Activated naive CD4-positive, alpha-beta T cell treated with anti-CD3 and anti-CD28 coated beads for 36 hours (primary cell): ENCODE results near the gene FBRSL1. TPM values are rescaled to one million over a fixed set of nuclear protein-coding genes. Genes with fewer than 3 reads are reported as not detected.
A peak's percentile ranks its signal among the peaks of the same experiment; 100 is the strongest.

Source experiments
- CTCF ChIA-PET: fragments of 350-600 bp; sonication (Branson Sonifier 250); formaldehyde crosslinking; loops from one replicate; lab custom pipeline; 2021; ENCODE audit warnings: antibody characterized with exemption; lab: Charles Lee
- DNase-seq: peaks from one replicate; pipeline ENCODE4 v3.0.0-alpha.2; 2020
- H3K27ac Mint-ChIP-seq: one replicate; pipeline ENCODE4 v1.8.0; 2021; ENCODE audit warnings: mild to moderate bottlenecking, mixed read lengths
- H3K27me3 Mint-ChIP-seq: one replicate; pipeline ENCODE4 v1.8.0; 2021; ENCODE audit warnings: low read depth, mixed read lengths
- H3K36me3 Mint-ChIP-seq: one replicate; pipeline ENCODE4 v1.8.0; 2021; ENCODE audit warnings: low read depth, mixed read lengths
- H3K4me1 Mint-ChIP-seq: one replicate; pipeline ENCODE4 v1.8.0; 2021; ENCODE audit warnings: low read depth, mixed read lengths
- H3K4me3 Mint-ChIP-seq: one replicate; pipeline ENCODE4 v1.8.0; 2021; ENCODE audit warnings: mild to moderate bottlenecking, moderate library complexity, mixed read lengths
- H3K9me3 Mint-ChIP-seq: one replicate; pipeline ENCODE4 v1.8.0; 2021; ENCODE audit warnings: mixed read lengths
- intact Hi-C: fragments of 100-400 bp; cut with micrococcal nuclease; formaldehyde crosslinking; loops from one replicate; pipeline ENCODE4 v1.15.1; 2023
- total RNA-seq, 2 experiments: library from RNA; stranded (reverse); gene quantifications; one replicate each; pipeline ENCODE4 v1.2.3, GENCODE V29; 2021

The FBRSL1 gene
- total RNA-seq, 2 experiments from 2014 or later = 35.1 to 36.3 TPM

DNA sequence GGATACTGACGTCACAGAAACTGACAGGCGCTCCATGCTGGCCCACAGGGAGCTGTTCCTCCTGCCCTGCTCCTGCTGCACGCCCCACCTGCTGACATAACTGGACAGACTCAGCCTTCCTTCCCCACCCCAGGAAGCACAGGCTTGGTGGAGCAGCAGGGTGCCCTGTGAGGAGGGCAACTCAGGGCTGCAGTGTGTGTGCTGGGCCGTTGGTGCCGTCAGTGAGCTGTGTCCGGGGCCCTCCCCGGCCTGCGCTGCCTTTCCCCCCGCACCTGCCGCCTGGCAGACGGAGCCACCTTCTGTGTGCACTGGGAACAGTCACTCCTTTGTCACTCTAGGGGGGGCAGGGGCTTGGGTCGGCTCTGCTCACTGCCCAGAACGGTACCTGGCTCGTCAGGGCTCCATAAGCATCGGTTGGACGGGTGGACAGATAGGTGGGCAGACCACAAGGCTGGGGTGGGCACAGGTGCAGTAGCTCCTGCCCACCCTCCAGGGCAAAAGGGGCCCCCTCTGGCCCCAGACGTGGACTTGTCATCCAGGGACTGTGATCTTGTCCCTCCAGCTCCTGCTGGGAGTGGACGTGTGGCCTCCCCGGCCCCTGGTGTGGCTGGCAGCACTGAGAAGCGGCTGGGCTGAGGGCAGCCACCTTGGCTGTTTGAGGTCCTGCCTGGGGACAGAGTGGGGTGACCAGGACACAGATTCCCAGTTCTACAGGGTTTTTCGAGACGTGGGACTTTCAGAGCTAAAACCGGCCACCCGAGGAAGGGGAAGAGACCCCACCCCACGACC is 32.8 kb downstream of the FBRSL1 start:
- intact Hi-C loops = no loop called here
- Mint-ChIP-seq H3K36me3 (peaks cover 15% of the 10 kb centered on the region), H3K9me3 (peaks cover 12% of the 10 kb centered on the region), H3K27ac (no peak overlapping the region), H3K27me3 (no peaks in the 10 kb centered on the region), H3K4me3 (no peak overlapping the region), H3K4me1 (peaks cover 9% of the 10 kb centered on the region)
- CTCF ChIA-PET = interaction anchor here (0.6 to 2.3 kb wide), 9 partner anchors 20 to 109 kb away, joined by 3 to 12 read pairs (median 3); no protein-coding TSS in a partner anchor
- no peak for DNase-seq

GRCh38 chr12:132523576-132524331 is 33.8 kb downstream of the FBRSL1 start:
- peak; percentile 83 for DNase-seq
- CTCF ChIA-PET = interaction anchor here (0.8 to 2.3 kb wide), 13 partner anchors 10 to 110 kb away, joined by 3 to 12 read pairs (median 3); no protein-coding TSS in a partner anchor
- intact Hi-C loops = loop anchor here (1.0 kb wide), 2 partner anchors 63 to 108 kb away; no protein-coding TSS in a partner anchor
- no peak overlapping the region for H3K27ac Mint-ChIP-seq
- H3K4me3 Mint-ChIP-seq = no peak overlapping the region
- H3K9me3 Mint-ChIP-seq = peaks cover 4% of the 10 kb centered on the region
- H3K36me3 Mint-ChIP-seq = peaks cover 8% of the 10 kb centered on the region
- H3K27me3 Mint-ChIP-seq = no peaks in the 10 kb centered on the region
- peaks cover 9% of the 10 kb centered on the region for H3K4me1 Mint-ChIP-seq

GRCh38 chr12:132524405-132524804 is 34.5 kb downstream of the FBRSL1 start:
- Mint-ChIP-seq H3K4me1 (peaks cover 9% of the 10 kb centered on the region), H3K27me3 (no peaks in the 10 kb centered on the region), H3K36me3 (peaks cover 1% of the 10 kb centered on the region), H3K4me3 (no peak overlapping the region), H3K27ac (no peak overlapping the region), H3K9me3 (no peaks in the 10 kb centered on the region)
- DNase-seq = no peak
- intact Hi-C loops = loop anchor here (1.0 kb wide), 2 partner anchors 64 to 109 kb away; no protein-coding TSS in a partner anchor
- CTCF ChIA-PET = interaction anchor here (0.9 to 2.3 kb wide), 8 partner anchors 8 to 111 kb away, joined by 3 to 12 read pairs (median 4); no protein-coding TSS in a partner anchor

GRCh38 chr12:132525011-132525832 is 35.3 kb downstream of the FBRSL1 start:
- CTCF ChIA-PET = interaction anchor here (0.7 to 1.8 kb wide), 4 partner anchors 8 to 69 kb away, joined by 3 to 7 read pairs (median 4); no protein-coding TSS in a partner anchor
- H3K27me3 Mint-ChIP-seq = no peaks in the 10 kb centered on the region
- H3K4me1 Mint-ChIP-seq = peaks cover 9% of the 10 kb centered on the region
- no peak overlapping the region for H3K27ac Mint-ChIP-seq
- no peaks in the 10 kb centered on the region for H3K36me3 Mint-ChIP-seq
- DNase-seq = no peak
- H3K4me3 Mint-ChIP-seq = no peak overlapping the region
- H3K9me3 Mint-ChIP-seq = no peaks in the 10 kb centered on the region
- intact Hi-C loops = no loop called here

DNA sequence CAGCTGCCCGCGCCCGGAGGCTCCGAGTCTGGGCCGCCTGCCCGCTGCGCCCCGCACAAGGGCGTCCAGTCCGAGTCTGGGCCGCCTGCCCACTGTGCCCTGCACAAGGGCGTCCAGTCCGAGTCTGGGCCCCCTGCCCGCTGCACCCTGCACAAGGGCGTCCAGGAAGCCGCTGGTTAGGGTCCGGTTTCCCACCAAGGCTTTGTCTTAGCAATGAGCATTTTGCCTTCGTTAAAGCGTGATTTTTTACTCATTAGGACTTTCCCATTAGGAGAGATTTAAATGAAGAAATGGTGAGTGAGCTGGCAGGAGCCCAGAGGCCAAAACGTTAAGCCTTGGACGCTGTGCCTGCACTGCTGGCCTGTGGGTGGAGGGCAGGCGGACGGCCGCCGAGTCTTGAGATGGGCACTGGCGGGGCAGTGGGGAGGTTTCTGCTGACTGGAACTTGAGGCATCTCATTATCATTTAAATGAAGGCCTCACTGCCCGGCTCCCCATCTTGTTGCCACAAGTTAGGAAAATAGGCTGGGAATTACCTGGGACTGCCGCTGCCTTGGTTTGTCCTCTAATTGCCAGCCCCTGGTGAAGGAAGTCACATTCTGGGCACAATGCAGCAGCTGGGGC is 36.0 kb downstream of the FBRSL1 start:
- Mint-ChIP-seq H3K9me3 (no peaks in the 10 kb centered on the region), H3K27ac (no peak overlapping the region), H3K4me1 (peaks cover 9% of the 10 kb centered on the region), H3K27me3 (no peaks in the 10 kb centered on the region), H3K4me3 (no peak overlapping the region), H3K36me3 (no peaks in the 10 kb centered on the region)
- intact Hi-C loops = no loop called here
- DNase-seq = no peak
- CTCF ChIA-PET = interaction anchor here (0.9 to 1.6 kb wide), 3 partner anchors 9 to 112 kb away, joined by 3 to 4 read pairs (median 3); no protein-coding TSS in a partner anchor

DNA sequence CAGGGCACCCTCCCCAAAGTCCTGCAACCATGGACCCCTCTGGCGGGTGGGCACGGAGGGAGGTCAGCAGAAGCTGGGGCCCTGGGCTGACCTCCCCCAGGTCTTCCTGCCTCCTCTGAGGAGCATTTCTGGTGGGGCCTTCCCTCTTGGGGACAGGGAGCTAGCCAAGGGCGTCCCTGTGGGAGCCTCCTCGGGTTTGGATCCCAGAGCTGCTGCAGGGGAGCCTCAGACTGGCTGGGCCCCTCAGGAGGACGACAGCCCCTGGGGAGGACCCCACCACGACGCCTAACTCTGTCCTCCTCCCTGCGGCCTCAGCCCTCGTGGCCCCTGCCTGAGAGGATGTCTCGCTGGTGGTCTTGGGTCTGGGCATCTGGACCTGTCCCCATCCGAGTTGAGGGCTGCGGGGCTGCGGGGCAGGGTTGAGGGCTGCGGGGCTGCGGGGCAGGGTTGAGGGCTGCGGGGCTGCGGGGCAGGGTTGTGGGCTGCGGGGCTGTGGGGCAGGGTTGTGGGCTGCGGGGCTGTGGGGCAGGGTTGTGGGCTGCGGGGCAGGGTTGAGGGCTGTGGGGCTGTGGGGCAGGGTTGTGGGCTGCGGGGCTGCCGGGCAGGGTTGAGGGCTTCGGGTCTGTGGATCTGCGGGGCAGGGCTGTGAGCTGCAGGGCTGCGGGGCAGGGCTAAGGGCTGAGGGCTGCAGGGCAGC is 37.4 kb downstream of the FBRSL1 start:
- Mint-ChIP-seq H3K36me3 (no peaks in the 10 kb centered on the region), H3K9me3 (no peaks in the 10 kb centered on the region), H3K4me1 (peaks cover 4% of the 10 kb centered on the region), H3K4me3 (no peak overlapping the region), H3K27me3 (no peaks in the 10 kb centered on the region), H3K27ac (no peak overlapping the region)
- intact Hi-C loops = no loop called here
- no peak for DNase-seq
- CTCF ChIA-PET = interaction anchor here (0.6 to 1.0 kb wide), 3 partner anchors 15 to 114 kb away, joined by 3 to 4 read pairs (median 3); no protein-coding TSS in a partner anchor

GRCh38 chr12:132527883-132528264 is 37.9 kb downstream of the FBRSL1 start:
- CTCF ChIA-PET = interaction anchor here (0.7 kb wide), 1 partner anchor 15 kb away, joined by 4 read pairs; no protein-coding TSS in a partner anchor
- no peak for DNase-seq
- H3K9me3 Mint-ChIP-seq = no peaks in the 10 kb centered on the region
- intact Hi-C loops = no loop called here
- no peaks in the 10 kb centered on the region for H3K27me3 Mint-ChIP-seq
- peaks cover 4% of the 10 kb centered on the region for H3K4me1 Mint-ChIP-seq
- H3K36me3 Mint-ChIP-seq = no peaks in the 10 kb centered on the region
- no peak overlapping the region for H3K27ac Mint-ChIP-seq
- H3K4me3 Mint-ChIP-seq = no peak overlapping the region

DNA sequence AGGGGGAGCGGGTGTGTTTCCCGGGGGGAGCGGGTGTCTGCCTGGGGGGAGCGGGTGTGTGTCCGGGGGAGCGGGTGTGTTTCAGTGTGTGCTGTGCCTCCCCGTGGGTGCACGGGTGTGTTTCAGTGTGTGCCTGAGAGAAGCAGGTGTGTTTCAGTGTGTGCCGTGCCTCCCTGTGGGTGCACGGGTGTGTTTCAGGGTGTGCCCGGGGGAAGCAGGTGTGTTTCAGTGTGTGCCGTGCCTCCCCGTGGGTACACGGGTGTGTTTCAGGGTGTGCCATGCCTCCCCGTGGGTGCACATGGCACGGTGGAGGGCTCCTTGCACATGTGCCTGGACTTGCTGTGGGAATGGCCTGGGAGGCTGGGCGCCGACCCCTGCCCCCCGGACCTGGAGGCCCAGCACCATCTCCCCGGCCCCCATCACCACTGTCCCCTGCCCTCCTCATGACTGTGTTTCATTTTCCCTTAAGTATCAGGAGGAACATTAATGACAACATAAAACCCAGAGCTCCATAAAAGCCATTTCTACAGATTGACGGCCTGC is 38.7 kb downstream of the FBRSL1 start:
- Mint-ChIP-seq H3K4me1 (peaks cover 3% of the 10 kb centered on the region), H3K27me3 (no peaks in the 10 kb centered on the region), H3K27ac (no peak overlapping the region), H3K4me3 (no peak overlapping the region), H3K36me3 (peaks cover 3% of the 10 kb centered on the region), H3K9me3 (no peaks in the 10 kb centered on the region)
- intact Hi-C loops = no loop called here
- DNase-seq = no peak
- CTCF ChIA-PET = interaction anchor here (1.0 kb wide), 1 partner anchor 115 kb away, joined by 3 read pairs; no protein-coding TSS in a partner anchor

- Mint-ChIP-seq H3K36me3 (peaks cover 3% of the 10 kb centered on the region), H3K27me3 (no peaks in the 10 kb centered on the region), H3K4me1 (no peaks in the 10 kb centered on the region), H3K4me3 (no peak overlapping the region), H3K27ac (no peak overlapping the region), H3K9me3 (no peaks in the 10 kb centered on the region)
- CTCF ChIA-PET = interaction anchor here (0.6 to 1.0 kb wide), 2 partner anchors 115 to 156 kb away, joined by 3 read pairs; no protein-coding TSS in a partner anchor
- DNase-seq = no peak
- intact Hi-C loops = no loop called here
Observed at GRCh38 chr12:132529156-132529839, 39.3 kb downstream of the FBRSL1 start.

- H3K9me3 Mint-ChIP-seq = no peaks in the 10 kb centered on the region
- no peaks in the 10 kb centered on the region for H3K27me3 Mint-ChIP-seq
- CTCF ChIA-PET = interaction anchor here (0.6 to 1.0 kb wide), 2 partner anchors 116 to 155 kb away, joined by 3 read pairs; no protein-coding TSS in a partner anchor
- intact Hi-C loops = no loop called here
- H3K27ac Mint-ChIP-seq = no peak overlapping the region
- no peak for DNase-seq
- peaks cover 3% of the 10 kb centered on the region for H3K36me3 Mint-ChIP-seq
- H3K4me3 Mint-ChIP-seq = no peak overlapping the region
- no peaks in the 10 kb centered on the region for H3K4me1 Mint-ChIP-seq
Observed at GRCh38 chr12:132529906-132530305, 40.0 kb downstream of the FBRSL1 start.
